Skeletal muscle tissue (tissue), 4 donors: ENCODE data around the gene PDCL2. TPM values are rescaled to one million over a fixed set of nuclear protein-coding genes. Genes with fewer than 3 reads are reported as not detected.

ENCODE experiments used
- H3K27ac ChIP-seq: one replicate; pipeline ENCODE4 v1.7.0; 2013; ENCODE audit warnings: mild to moderate bottlenecking, low read depth, low read length, inconsistent platforms
- H3K27me3 ChIP-seq, 3 donors: one replicate each; pipeline ENCODE4 v1.7.0; 2013; ENCODE audit warnings: low read length in 3 of 3; ENCODE audit not compliant: control insufficient read depth in 3 of 3, insufficient read depth in 3 of 3
- H3K36me3 ChIP-seq, 3 donors: one replicate each; pipeline ENCODE4 v1.7.0; 2013; ENCODE audit warnings: low read length in 3 of 3; ENCODE audit not compliant: control insufficient read depth in 3 of 3, insufficient read depth in 3 of 3
- H3K4me1 ChIP-seq, 3 donors: one replicate each; pipeline ENCODE4 v1.7.0; 2013; ENCODE audit warnings: low read length in 3 of 3, mild to moderate bottlenecking in 3 of 3; ENCODE audit not compliant: control insufficient read depth in 3 of 3, insufficient read depth in 3 of 3
- H3K4me3 ChIP-seq, 3 donors: one replicate each; pipeline ENCODE4 v1.7.0; 2013; ENCODE audit warnings: low read length in 3 of 3
- H3K9ac ChIP-seq, 3 donors: one replicate each; pipeline ENCODE4 v1.7.0; 2013; ENCODE audit warnings: low read length in 3 of 3, mild to moderate bottlenecking in 3 of 3, moderate library complexity in 2 of 3, low read depth in 1 of 3
- H3K9me3 ChIP-seq, 3 donors: one replicate each; pipeline ENCODE4 v1.7.0; 2013; ENCODE audit warnings: low read length in 3 of 3; ENCODE audit not compliant: control insufficient read depth in 3 of 3
- total RNA-seq: library from RNA; depleted of rRNA; stranded (reverse); fragments of >200 nt; gene quantifications from one replicate; pipeline ENCODE4 v1.2.3, GENCODE V29; 2014
- donor health status: Osteomylitis.

PDCL2 gene
- total RNA-seq, 1 donor from 2014 or later, result not detected

DNA sequence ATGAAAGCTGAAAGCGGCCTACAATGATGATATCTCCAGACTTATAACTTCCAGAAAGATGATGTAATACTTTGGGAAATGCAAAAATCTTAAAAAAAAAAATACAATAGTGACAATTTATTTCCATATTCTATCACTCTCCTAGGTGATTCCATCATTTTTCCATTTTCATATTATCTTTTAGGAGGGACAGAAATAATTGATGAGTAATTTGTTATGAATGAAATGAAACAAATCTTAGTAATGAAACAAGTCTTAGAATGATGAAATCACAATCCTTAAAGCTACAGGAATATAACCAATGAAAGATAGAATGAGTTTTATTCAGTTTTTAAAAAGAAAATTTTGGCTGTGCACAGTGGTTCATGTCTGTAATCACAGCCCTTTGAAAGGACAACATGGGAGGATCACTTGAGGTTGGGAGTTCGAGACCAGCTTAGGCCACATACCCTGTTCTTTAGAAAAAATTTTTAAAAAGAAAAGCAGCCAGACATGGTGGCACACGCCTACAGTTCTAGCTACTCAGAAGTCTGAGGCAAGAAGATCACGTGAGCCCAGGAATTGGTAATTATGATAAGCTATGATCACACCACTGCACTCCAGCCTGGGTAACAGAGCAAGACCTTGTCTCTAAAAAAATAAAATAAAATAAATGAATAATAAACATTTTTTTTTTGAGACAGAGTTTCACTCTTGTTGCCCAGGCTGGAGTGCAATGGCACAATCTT, 67.0 kb downstream of the PDCL2 start:
- no peak overlapping the region for H3K4me3 ChIP-seq
- H3K4me1 ChIP-seq, result no peaks in the 10 kb centered on the region
- no peaks in the 10 kb centered on the region for H3K27me3 ChIP-seq
- no peaks in the 10 kb centered on the region for H3K9me3 ChIP-seq
- no peak overlapping the region for H3K9ac ChIP-seq
- H3K36me3 ChIP-seq, result no peaks in the 10 kb centered on the region
- H3K27ac ChIP-seq, result no peak overlapping the region

DNA sequence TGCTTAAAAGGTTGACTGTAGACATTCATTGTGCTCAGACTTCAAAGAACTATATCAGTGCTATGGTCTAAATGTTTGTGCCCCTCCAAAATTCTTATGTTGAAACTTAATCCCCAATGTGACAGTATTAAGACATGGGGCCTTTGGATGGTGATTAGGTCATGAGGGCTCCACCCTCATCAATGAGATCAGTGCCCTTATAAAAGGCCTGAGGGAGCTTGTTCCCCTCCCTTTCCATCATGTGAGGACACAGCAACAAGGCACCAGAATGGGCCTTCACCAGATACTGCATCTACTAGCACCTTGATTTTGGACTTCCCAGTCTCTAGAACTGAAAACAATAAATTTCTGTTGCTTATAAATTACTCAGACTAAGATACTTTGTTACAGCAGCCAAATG, 73.6 kb downstream of the PDCL2 start:
- no peak overlapping the region for H3K9ac ChIP-seq
- H3K36me3 ChIP-seq, result no peaks in the 10 kb centered on the region
- H3K27ac ChIP-seq, result no peak overlapping the region
- H3K4me3 ChIP-seq, result no peak overlapping the region
- H3K27me3 ChIP-seq, result no peaks in the 10 kb centered on the region
- H3K4me1 ChIP-seq, result no peaks in the 10 kb centered on the region
- H3K9me3 ChIP-seq, result no peaks in the 10 kb centered on the region

DNA sequence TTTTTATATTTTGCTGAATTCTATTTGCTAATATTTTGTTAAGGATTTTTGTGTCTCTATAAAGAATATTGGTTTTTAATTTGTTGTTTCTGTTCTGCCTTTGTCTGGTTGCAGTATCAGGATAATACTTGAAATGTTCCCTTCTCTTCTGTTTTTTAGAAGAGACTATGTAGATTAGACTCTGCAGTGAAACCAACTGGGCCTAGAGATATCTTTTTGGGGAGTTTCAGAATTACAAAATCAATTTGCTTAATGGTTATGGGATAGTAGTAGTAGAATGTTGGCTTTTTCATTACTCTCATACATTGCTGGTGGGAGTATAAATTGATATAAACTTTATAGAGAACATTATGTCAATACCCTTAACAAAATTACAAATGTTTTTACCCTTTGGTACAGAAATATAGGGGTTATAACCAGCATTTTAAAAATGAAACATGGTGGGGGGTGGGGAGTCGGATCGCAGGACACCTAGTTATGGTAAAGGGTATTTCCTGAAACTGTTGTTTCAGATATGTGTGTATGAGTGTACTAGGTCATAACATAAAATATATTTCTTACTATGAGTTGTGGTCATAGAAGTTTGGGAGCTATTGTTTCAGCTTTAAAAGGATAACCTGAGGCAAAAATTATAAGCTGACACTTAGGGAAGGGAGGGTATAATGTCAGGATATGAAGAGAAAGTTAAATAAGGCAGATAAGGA, 74.4 kb downstream of the PDCL2 start:
- Histone ChIP-seq H3K4me3 (no peak overlapping the region), H3K9ac (no peak overlapping the region), H3K4me1 (no peaks in the 10 kb centered on the region), H3K36me3 (no peaks in the 10 kb centered on the region), H3K27me3 (no peaks in the 10 kb centered on the region), H3K27ac (no peak overlapping the region), H3K9me3 (no peaks in the 10 kb centered on the region)

DNA sequence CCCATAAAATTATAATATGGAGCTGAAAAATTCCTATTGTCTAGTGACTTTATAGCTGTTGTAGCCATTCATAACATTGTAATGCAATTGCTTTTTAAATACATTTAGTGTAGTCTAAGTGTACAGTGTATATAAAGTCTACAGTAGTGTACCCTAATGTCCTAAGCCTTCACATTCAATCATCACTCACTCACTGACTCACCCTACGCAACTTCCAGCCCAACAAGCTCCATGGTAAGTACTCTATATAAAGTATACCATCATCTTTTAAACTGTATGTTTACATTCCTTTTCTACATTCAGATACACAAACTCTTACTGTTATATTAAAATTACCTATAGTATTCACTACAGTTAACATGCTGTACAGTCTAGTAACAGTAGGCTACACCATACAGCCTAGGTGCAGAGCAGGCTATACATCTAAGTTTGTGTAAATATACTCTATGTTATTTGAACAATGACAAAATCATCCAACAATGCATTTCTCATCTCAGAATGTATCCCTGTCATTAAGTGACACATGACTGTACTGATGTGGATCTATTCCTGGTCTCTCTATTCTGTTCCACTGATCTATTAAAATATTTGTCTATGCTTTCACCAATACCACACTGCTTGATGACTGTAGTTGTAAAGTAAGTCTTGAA, 79.0 kb downstream of the PDCL2 start:
- Histone ChIP-seq H3K9ac (no peak overlapping the region), H3K27me3 (no peaks in the 10 kb centered on the region), H3K36me3 (peaks cover 0 to 2% (median 0%) of the 10 kb centered on the region in 3 donors), H3K4me1 (no peaks in the 10 kb centered on the region), H3K27ac (no peak overlapping the region), H3K9me3 (no peaks in the 10 kb centered on the region), H3K4me3 (no peak overlapping the region)

DNA sequence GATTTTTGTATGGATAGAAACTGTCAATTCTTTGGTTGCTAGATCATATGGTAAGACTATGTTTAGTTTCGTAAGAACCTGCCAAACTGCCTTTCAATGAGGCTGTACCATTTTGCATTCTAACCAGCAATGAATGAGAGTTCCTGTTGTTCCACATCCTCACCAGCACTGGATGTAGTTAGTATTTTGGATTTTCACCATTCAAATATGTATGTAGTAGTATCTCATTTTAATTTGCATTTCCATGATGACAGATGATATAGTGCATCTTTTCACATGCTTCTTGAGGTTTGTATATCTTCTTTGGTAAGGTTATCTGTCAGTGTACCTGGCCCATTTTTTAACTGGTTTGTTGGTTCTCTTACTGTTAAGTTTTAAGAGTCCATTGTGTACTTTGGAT, 80.0 kb downstream of the PDCL2 start:
- Histone ChIP-seq H3K4me3 (no peak overlapping the region), H3K27ac (no peak overlapping the region), H3K9ac (no peak overlapping the region), H3K9me3 (no peaks in the 10 kb centered on the region), H3K27me3 (no peaks in the 10 kb centered on the region), H3K4me1 (no peaks in the 10 kb centered on the region), H3K36me3 (peaks cover 0 to 2% (median 0%) of the 10 kb centered on the region in 3 donors)

DNA sequence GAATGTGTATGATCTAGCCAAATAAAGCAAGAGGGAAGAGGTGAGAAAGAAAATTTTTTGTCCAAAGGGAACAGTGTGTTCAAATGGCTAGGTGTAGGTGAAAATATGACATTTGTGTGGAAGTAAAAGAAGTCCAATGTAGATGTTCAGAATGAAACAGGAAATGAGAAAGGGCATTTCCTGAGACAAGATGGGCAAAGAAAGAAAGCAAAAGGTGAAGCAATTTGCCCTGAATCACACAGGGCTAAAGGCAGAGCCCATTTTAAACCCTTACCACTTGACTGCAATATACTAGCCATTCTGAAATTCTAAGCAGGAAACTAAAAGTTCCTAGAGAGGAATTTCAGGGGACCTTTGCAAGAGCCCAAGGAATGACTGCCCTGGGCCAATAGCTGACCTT, 81.4 kb downstream of the PDCL2 start:
- no peak overlapping the region for H3K4me3 ChIP-seq
- no peaks in the 10 kb centered on the region for H3K9me3 ChIP-seq
- H3K27me3 ChIP-seq, result no peaks in the 10 kb centered on the region
- no peak overlapping the region for H3K9ac ChIP-seq
- H3K36me3 ChIP-seq, result peaks cover 0 to 4% (median 0%) of the 10 kb centered on the region in 3 donors
- H3K4me1 ChIP-seq, result no peaks in the 10 kb centered on the region
- no peak overlapping the region for H3K27ac ChIP-seq

DNA sequence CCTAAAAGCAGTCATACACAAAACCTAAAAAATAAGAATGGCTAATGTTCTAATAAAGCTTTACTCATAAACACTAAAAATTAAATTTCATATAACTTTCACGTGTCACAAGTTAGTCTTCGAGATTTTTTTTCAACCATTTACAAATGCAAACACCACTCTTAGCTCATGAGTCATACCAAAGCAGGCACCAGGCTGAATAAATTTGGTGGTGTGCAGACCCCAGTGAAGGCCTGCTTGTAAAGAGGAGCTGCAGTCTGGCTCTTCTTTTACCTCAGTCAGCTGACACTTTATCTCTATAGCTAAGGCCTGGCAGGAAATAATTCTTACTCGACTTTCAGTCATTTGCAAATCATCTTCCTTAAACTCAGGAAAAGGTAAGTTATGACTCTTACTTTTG, 82.8 kb downstream of the PDCL2 start:
- no peak overlapping the region for H3K4me3 ChIP-seq

DNA sequence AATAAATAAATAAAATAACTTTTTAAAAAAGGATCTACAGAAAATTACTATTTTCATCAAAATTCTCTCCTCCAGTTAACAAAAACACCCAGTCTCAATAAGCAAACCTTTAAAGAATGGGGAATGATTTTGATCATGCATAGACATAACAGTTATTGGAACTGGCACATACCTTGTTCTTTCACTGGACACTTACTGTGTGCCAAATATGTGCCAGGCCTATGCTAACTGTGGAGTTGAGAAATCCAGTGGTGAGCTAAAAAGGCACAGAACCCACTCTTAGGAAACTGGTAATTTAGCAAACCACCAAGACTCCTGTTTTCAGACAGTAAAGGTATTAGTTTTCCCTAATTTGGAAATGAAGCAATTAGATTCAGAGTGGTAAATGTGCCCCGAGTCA, 84.4 kb downstream of the PDCL2 start:
- Histone ChIP-seq H3K4me3 (no peak overlapping the region), H3K27me3 (no peaks in the 10 kb centered on the region), H3K4me1 (no peaks in the 10 kb centered on the region), H3K27ac (no peak overlapping the region), H3K9ac (no peak overlapping the region), H3K9me3 (no peaks in the 10 kb centered on the region), H3K36me3 (peaks cover 0 to 4% (median 0%) of the 10 kb centered on the region in 3 donors)

More for the DNA sequence above, 82.8 kb downstream of the PDCL2 start:
- no peak overlapping the region for H3K27ac ChIP-seq
- peaks cover 0 to 4% (median 0%) of the 10 kb centered on the region in 3 donors for H3K36me3 ChIP-seq
- H3K9me3 ChIP-seq, result no peaks in the 10 kb centered on the region
- no peak overlapping the region for H3K9ac ChIP-seq
- H3K4me1 ChIP-seq, result no peaks in the 10 kb centered on the region
- H3K27me3 ChIP-seq, result no peaks in the 10 kb centered on the region
